Gastrocnemius medialis (tissue), 4 donors: ENCODE data around the gene TBC1D5.

Experiments used
- CTCF ChIP-seq, 5 experiments: fragments of 450-650 bp in 3 of 5; fragments of 200-600 bp in 2 of 5; sonication (generic) in 2 of 5; IDR thresholded peaks in 4 of 5; conservative IDR thresholded peaks in 1 of 5; 1 replicate in 4 of 5; 2 replicates in 1 of 5; pipeline ENCODE4 v1.5.1; 2016 to 2019; ENCODE audit warnings: antibody characterized with exemption in 5 of 5, mild to moderate bottlenecking in 3 of 5, moderate library complexity in 3 of 5
- POLR2A ChIP-seq, 2 donors: fragments of 450-650 bp; IDR thresholded peaks; one replicate each; pipeline ENCODE4 v1.6.1; 2017; ENCODE audit warnings: antibody characterized with exemption in 2 of 2, mild to moderate bottlenecking in 2 of 2, moderate library complexity in 2 of 2

- TF ChIP-seq POLR2A (IDR thresholded peaks at IDR 0.05): no peak
- no peak for TF ChIP-seq CTCF (IDR thresholded peaks at IDR 0.05 in 4 of 5, conservative IDR thresholded peaks at IDR 0.05 in 1 of 5)
Measured at GRCh38 chr3:17342119-17342518, 400.3 kb downstream of the TBC1D5 start.
